CD4-positive, alpha-beta T cell treated with Interleukin-2 at 100 ng/mL for 4 hours (primary cell): Measurements from ENCODE around the gene ZBTB7C.

Source experiments
- DNase-seq: peaks from one replicate; pipeline ENCODE4 v3.0.0-alpha.2; 2020; ENCODE audit warnings: low spot score

Gene ZBTB7C

GRCh38 chr18:48390641-48391040 lies 18.5 kb downstream of the ZBTB7C start:
- DNase-seq, result no peak

- DNase-seq, result no peak
These were observed 20.7 kb downstream of the ZBTB7C start for GRCh38 chr18:48388478-48388877.

GRCh38 chr18:48387300-48387699 lies 21.9 kb downstream of the ZBTB7C start:
- DNase-seq, result no peak

- DNase-seq, result no peak
These were observed 23.6 kb downstream of the ZBTB7C start for GRCh38 chr18:48385596-48385995.

GRCh38 chr18:48376934-48377333 lies 32.2 kb downstream of the ZBTB7C start:
- no peak for DNase-seq

DNA sequence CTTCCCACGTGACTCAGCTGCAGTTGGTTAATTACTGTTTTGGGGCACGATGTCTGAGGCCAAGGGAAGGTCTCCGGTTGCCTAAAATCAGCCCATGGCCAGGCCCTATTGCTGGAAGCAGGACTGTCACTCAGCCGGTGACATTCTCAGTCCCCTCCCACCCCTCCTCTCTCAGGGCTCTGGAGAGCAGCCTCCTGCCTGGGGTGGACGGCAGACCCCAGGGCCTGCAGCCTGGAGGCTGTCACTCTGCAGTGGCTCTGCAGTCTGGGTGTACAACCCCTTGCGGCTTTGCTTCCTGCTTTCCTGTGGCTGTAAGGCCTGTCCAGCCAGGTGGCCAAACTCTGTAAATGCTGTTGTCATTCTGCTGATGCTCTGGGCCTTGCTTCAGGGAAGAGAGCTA lies 32.8 kb downstream of the ZBTB7C start:
- DNase-seq, result no peak

DNA sequence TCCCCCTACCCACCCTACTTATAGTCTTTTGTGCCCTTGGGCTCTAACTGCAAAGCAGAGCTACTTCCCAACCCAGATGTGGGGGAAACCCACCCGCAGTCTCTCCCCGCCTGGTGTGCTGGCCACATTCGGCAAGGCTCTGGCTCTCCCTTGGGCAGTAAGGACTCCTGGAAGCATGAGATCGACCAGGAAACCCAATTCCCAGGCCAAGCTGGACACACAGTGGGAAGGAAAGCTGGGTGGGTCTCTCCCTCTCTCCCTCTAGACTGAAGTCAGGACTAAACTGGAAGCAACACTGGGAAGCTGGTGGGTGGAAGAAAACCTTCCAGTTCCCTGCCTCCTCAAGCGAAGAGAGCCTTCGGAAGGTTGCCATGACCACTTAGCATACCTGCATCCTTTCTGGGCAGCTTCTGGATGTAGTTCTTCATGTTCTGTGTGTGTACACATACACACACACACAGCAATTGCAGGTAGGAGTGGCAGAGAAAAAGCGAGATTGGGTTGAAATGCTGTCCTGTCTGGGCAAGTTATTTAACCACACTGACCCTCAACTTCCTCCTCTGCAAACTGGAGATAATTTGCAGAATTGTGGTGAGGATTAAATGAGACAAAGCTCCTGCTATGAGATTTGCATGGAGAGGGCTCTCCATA lies 33.9 kb downstream of the ZBTB7C start:
- DNase-seq, result no peak

DNA sequence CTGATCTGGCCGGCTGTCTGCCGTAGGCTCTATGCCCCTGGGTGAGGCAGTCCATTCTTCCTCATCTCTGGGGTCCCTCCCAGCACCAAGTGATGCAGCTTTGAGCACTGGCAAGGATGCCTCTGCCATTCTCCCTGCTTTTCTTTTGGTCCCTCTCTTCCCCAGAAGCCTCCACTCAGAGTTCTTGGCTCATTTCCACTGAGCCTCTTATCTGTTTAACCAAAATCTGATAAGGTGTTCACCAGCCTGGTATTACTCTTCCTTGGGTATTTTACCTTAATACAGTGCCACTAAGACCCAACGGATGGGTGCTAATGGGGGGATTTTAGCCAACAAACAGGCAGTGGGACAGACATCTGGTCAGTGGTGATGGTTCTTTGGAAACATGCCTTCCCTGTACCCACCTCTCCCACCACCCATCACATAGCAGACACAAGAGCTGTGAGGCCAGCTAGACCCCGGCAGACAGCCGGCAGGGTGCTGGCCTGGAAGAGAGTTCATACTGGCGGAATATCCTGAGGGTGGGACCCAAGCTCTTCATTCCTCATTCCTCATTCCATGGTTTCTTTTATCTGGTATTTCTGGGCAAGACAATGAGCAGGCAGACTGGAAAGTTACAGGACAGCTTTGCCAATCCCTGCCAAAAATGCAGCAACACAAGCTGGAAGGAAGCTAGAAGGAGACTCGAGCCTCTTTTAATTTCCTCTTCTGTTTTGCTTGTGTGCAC lies 34.6 kb downstream of the ZBTB7C start:
- no peak for DNase-seq

- no peak for DNase-seq
These were observed 37.2 kb downstream of the ZBTB7C start for GRCh38 chr18:48371854-48372602.

GRCh38 chr18:48367557-48367956 lies 41.6 kb downstream of the ZBTB7C start:
- DNase-seq, result no peak

DNA sequence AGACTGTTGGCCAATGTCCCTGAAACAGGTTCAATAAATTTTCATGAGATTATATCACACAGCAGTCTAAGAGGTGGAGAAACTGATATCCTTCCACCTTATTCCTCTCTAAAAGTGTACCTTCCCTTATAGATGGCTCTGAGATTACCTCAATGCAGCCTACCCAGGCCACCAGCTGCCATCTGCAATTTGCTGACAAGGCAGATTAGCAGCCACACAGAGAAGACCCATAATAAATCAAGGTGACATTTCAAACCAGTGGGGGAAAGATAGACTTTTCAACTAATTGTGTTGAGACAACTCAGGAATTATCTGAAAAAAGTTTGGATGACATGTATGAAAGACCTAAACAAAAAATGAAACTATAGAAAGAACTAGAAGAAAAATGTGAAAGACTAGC lies 43.2 kb downstream of the ZBTB7C start:
- no peak for DNase-seq

DNA sequence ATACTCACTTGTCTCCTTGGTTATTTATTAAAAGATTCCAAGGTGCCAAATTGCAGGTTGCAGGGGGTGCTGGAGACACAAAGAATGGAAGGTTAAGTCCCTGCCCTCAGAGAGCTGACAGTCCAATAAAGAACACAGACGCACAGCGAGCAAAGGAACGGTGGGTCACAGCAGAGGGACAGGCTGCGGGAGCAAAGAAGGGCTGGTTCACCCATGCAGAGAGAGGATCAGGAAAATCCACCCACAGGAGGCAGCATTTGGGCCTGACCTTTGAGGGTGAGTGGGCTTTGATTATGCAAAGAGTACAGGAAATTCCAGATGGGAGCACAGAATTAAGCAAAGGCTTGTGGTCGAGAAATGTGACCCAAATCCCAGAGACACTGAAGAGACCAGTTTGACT lies 45.0 kb downstream of the ZBTB7C start:
- DNase-seq, result no peak

GRCh38 chr18:48363175-48363574 lies 46.0 kb downstream of the ZBTB7C start:
- no peak for DNase-seq

DNA sequence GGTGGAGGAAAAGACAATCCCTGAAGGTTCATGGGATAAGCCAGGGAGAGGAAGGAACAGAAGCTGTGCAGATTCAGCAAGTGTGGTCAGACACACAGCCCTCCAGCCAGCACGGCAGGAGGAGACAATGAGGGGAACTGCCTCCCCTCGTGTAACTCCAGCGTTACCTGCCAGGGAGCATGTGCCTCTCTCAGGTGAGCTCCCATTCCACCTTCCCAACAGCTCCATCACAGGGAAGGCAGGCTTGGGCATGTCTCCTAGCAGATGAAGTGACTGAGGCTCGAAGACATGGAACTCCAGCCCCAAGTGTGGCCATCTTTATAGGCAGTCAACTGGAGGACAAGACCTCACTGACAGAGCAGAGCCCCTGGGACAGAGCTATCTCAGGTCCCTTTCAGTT lies 47.4 kb downstream of the ZBTB7C start:
- no peak for DNase-seq

GRCh38 chr18:48360376-48361021 lies 48.7 kb downstream of the ZBTB7C start:
- no peak for DNase-seq

- DNase-seq, result no peak
These were observed 49.6 kb downstream of the ZBTB7C start for GRCh38 chr18:48359626-48360025.

DNA sequence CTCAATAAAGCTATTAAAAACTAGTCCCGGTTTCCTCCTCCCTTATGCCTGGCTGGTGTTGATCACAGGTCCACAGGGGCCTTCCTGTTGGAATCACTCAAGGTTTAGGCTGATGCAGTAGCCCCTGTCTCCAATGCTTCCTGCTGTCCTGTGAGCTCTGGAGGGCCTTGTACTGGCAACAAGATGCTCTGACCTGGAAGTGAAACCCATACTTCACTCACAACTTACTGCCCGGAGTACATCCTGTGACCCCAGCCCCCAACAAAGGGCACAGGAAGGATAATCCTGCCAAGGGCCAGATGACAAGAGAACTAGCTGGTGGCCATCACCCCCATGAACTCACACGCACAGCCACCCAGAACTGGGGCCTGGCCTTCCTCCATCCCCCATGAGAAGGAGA lies 50.3 kb downstream of the ZBTB7C start:
- no peak for DNase-seq

GRCh38 chr18:48356909-48357631 lies 52.1 kb downstream of the ZBTB7C start:
- DNase-seq, result no peak

GRCh38 chr18:48356151-48356745 lies 52.9 kb downstream of the ZBTB7C start:
- DNase-seq, result no peak

DNA sequence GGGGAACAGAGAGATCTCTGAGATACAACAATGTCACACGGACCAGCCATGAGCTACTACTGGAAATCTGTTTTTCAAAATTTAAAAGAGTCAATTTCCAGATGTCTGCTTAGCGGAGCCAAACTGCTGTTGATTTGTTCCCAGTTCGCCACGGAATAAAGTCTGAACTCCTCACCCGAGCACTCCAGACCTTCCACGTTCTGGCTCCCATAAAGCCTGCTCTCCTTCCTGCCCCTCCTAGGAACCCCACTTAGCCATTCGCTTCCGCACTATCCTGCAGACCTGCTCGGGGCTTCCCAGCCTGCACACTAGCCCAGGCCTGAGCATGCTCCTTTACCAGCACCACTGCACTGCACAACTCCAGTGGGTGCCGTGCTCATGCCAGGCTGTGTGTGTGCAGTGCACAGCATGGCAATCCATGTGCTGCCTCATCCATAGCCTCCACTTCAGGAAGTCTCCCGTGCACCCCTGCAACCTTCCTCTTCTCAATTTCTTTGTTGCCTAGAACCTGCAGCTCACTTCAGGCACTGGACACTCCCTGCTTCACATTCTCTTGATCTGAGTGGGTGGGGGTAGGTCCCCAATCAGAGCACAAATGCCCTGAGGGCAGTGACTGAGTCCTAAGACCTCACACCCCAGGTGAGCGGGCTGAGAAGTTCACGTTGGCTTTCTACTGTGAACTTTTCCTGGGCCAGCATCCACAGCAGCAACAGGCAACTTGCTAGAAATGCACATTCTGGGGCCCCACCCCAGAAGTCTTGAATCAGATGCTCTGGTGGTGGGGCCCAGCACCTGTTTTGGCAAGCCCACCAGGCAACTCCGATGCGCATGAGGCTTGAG lies 53.7 kb downstream of the ZBTB7C start:
- DNase-seq, result no peak
